ENCODE data around the gene DNAH14.
A peak's percentile ranks its signal among the peaks of the same experiment; 100 is the strongest.
"Not testable (repeated sequence)": the region's sequence is repeated elsewhere in the genome, so short reads cannot be mapped to it uniquely, and the experiment has no call there.

The DNAH14 gene

DNA sequence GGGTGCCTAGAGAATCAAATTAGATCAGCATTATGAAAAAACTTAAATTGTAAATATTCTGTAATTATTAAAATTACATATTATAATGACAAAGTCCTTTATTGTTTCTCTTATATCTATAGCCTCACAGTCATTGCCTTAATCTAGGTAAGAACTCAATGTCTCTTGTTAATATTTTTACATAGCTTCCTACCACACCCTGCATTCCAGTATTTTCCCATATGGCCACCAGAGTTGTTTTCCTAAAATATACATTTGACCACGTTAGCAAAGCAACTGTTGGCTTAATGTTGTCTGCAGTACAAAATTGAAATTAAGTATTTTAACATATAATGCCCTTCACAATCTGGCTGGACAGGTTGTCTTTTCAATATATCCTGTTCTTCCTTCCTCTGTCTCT lies 230.3 kb downstream of the DNAH14 start:
- no peak for DNase-seq

DNA sequence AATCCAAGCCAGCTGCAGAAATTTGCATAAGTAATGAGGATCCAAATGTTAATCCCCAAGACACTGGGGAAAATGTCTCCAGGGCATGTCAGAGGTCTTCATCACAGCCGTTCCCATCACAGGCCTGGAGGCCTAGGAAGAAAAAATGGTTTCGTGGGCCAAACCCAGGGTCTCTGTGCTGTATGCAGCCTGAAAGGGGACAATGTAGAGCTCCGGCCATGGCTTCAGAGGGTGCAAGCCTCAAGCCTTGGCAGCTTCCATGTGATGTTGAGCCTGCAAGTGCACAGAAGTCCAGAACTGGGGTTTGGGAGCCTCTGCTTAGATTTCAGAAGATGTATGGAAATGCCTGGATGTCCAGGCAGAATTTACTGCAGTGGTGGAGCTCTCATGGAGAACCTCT lies 247.9 kb downstream of the DNAH14 start:
- DNase-seq: not testable (repeated sequence)

DNA sequence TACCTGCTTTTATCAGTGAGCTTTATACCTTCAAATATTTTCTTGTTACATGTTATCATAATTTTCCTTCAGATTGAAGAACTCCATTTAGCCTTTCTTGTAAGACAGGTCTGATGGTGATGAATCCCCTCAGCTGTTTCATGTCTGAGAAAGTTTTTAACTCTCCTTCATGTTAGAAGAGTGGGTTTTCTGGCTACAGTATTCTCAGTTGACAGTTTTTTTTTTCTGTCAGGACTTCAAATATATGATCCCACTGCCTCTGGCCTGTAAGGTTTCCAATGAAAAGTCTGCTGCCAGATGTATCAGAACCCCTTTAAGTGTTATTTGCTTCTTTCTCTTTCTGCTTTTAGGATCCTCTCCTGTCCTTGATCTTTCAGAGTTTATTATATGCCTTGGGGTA lies 250.2 kb downstream of the DNAH14 start:
- no peak for DNase-seq

DNA sequence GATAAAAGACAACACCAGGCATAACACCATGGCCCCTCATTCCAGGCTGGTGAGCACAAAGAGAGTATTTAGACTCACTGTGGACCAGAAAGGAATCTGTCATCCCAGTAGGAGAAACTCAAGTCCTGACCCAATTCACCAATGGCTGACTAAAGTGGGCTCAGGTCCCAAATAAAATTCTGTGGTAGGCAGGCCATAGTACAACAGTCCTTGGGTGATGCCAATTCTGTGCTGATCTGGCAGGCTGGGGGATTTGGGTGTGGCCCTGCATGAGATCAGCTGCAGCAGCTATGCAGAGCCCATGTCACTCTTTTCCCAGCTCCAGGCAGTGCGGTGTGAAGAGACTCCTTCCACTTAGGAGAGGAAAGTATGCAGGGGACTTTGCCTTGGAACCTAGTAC lies 253.2 kb downstream of the DNAH14 start:
- no peak for DNase-seq

DNA sequence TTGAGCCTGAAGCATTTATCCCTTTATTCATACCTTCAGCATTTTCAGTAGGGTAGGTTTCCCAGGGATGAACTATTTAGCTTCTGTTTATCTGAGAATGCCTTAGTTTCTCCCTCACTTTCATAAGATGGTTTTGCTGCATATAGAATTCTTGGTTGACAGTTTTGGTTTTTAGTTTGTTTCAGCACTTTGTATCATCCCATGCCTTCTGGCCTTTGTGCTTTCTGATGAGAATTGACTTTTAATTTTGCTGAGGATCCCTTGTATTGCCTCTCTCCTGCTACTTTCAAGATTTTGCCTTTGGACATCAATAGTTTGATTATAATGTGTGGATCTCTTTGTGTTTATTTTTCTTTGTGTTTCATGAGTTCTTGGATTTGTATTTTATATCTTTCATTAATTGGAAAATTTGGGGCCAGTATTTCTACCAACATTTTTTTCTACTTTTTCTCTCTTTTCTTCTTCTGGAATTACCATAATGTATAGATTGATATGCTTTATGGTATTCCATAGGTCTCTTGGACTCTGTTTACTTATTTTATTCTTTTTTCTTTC lies 261.8 kb downstream of the DNAH14 start:
- DNase-seq: no peak

DNA sequence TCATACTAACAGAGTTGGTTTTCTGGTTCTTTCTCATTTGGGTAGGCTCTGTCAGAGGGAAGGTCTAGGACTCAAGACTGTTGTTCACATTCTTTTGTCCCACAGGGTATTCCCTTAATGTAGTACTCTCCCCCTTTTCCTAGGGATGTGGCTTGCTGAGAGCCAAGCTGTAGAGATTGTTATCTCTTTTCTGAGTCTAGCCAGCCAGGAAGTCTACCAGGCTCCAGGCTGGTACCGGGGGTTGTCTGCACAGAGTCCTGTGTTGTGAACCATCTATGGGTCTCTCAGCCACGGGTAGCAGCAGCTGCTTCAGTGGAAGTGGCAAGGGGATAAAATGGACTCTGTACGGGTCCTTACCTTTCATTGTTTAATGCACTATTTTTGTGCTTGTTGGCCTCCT lies 272.0 kb downstream of the DNAH14 start:
- DNase-seq: no peak

DNA sequence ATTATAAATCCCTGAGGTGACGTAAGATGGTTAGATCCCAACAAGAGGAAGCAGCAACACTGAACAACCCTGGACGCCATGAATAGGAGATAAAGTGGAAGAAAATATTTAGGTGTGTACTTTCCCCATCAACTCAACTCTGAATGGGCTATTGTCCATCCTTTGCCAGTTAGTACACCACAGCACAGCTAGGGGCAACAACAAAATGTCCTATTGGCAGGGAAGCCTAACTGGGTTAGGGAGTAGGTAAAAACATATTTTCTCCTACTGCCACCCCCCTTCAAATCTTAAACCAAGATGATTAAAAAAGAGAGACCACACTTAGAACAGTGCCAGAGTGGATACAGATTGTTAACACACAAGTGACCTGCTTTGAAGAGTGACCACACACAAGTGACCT lies 278.3 kb downstream of the DNAH14 start:
- no peak for DNase-seq

DNA sequence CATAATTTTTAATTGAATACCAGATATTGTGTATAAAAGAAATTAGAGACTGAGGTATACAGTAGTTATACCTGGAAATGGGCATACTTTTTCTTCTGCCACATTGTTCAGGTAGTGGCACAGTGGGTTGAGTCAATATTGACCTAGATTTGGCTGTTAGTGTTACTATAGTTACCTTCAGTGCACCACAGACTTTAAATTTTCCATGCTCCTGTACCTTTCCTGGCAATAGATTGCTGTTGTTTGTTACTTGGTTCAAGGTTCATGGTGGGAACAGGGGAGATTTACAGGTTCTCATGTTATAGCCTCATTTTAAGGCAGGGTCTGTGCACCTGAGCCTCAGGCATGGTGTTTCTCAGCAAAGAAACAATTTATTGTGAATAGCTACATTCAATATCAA lies 279.7 kb downstream of the DNAH14 start:
- no peak for DNase-seq

DNA sequence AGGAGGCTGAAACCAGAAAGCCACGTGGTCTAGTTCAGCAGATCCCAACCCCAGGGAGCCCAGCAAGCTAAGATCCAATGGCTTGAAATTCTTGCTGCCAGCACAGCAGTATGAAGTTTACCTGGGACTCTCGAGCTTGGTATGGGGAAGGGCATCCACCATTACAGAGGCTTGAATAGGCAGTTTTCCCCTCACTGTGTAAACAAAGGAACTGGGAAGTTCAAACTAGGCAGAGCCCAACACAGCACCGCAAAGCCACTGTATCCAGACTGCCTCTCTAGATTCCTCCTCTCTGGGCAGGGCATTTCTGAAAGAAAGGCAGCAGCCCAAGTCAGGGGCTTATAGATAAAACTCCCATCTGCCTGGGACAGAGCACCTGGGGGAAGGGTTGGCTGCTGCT lies 280.7 kb downstream of the DNAH14 start:
- DNase-seq: not testable (repeated sequence)

DNA sequence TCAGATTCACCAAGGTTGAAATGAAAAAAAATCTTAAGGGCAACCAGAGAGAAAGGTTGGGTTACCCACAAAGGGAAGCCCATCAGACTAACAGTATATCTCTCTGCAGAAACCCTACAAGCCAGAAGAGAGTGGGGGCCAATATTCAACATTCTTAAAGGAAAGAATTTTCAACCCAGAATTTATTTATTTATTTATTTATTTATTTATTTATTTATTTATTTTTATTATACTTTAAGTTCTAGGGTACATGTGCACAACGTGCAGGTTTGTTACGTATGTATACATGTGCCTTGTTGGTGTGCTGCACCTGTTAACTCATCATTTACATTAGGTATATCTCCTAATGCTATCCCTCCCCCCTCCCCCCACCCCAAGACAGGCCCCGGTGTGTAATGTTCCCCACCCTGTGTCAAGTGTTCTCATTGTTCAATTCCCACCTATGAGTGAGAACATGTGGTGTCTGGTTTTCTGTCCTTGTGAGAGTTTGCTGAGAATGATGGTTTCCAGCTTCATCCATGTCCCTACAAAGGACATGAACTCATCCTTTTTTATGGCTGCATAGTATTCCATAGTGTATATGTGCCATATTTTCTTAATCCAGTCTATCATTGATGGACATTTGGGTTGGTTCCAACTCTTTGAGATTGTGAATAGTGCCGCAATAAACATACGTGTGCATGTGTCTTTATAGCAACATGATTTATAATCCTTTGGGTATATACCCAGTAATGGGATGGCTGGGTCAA lies 282.4 kb downstream of the DNAH14 start:
- DNase-seq: not testable (repeated sequence)

DNA sequence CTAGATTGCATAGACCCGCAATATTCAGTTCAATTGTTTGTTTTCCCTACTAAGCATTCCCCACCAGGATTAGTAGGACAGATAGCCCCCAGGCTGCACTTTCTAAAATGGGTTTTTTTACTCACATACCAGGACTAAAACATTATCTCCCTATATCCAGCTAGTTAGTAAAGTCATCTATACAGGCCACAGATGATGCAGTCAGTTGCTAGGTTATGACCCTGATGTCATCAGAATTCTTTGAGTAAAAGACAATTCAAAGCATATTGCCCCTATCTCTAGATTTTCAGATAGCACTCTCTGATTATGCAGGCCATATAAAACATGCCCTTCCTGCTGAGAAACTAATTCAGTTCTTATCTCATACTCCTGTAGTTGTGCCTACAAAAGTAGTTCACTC lies 294.8 kb downstream of the DNAH14 start:
- no peak for DNase-seq

DNA sequence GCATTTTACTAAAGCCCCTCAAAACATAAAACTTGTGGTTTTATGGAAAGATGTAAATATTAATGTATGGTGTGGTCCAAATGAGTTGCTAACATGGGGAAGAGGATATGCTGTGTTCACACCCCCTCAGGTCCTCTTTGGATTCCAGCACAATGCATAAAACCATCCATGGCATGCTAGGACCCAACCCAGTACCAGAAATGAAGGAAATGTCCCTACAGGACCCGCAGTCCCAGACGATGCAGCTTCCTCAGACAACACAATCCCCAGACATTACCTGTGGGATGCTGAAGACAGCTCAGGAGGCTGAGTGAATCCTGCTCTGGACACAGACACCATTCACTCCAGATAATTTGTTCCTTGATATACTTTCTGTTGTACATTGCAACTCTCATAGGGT lies 296.2 kb downstream of the DNAH14 start:
- DNase-seq: no peak

DNA sequence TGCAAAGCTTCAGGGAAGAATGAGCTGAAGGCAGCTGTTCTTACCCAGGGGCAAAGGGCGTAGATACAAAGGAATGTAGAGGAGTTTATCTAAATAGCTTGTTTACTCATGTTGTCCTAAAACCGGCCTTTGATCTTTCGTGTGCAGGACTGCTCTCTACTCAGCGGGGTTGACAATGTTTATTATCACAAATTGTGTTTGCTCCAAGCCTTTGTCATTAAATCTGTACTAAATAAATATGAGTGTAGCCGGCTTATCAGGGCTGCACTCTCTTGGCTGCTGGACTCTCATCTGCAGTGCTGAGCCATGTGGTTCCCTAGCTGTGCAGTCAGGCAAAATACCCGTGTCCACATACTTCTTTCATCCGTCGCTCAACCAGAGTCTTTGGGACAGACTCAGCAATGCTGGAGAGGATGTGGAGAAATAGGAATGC lies 299.4 kb downstream of the DNAH14 start:
- no peak for DNase-seq

DNA sequence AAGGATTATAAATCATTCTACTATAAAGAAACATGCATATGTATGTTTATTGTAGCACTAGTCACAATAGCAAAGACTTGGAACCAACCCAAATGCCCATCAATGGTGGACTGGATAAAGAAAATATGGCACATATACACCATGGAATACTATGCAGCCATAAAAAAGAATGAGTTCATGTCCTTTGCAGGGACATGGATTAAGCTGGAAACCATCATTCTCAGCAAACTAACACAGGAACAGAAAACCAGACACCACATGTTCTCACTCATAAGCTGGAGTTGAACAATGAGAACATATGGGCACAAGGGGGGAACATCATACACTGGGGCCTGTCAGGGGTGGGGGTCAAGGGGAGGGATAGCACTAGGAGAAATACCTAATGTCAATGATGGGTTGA lies 300.0 kb downstream of the DNAH14 start:
- DNase-seq: not testable (repeated sequence)

DNA sequence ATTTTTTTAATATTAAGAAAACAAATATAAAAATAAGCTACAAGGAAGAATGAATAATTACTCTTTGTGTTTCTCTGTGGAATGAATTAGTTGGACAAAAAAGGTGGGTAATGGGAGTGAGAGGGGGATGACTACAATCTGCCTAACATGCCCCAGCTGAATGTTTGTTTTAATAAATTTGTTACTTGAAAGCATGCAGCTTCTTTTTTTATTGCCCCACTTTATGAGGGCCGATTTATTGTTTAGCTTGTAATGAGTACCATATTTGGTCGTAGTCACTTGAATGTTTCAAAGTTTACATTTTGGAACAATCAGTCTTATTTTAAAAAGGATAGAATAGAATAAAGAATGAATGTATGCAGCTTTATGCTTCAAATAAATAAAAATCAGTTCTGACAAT lies 301.0 kb downstream of the DNAH14 start:
- DNase-seq: no peak

DNA sequence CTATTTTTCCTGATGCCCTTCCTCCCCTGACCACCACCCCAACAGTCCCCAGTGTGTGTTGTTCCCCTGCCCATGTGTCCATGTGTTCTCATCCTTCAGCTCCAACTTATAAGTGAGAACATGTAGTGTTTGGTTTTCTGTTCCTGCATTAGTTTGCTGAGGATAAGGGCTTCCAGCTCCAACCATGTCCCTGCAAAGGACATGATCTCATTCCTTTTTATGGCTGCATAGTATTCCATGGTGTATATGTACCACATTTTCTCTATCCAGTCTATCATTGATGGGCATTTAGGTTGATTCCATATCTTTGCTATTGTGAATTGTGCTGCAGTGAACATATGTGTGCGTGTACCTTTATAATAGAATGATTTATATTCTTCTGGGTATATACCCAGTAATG lies 303.5 kb downstream of the DNAH14 start:
- not testable (repeated sequence) for DNase-seq

DNA sequence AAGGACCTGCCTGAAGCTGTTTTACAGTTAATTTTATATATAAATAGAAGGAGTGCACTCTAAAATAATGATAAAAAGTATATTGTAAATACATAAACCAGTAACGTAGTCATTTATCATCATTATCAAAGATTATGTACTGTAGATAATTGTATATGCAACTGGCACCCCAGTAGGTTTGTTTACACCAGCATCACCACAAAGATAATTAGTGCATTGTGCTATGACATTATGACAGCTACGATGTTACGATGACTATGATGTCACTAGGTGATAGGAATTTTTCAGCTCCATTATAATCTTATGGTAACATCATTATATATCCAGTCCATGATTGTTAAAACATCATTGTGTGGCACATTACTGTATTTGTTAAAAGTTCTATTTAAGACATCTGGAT lies 313.1 kb downstream of the DNAH14 start:
- peak; percentile 34 for DNase-seq

DNA sequence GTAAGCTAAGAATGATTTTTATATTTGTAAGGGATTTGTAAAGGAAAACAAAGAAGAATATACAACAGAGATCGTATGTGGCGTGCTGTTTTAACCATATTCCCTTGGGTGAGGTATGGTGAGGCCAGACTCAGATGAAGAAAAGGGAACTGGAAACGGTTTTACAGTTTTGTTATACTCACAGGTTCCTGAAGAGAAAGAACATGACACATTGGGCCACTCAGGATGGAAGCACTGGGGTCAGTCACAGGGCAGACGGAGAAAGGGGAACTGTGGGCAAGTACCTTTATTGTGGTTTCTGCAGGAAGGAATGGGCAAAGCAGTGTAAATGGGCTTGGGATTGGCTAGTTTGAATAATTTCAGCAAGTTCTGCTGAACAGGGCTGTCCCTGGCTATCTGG lies 321.0 kb downstream of the DNAH14 start:
- DNase-seq: no peak

DNA sequence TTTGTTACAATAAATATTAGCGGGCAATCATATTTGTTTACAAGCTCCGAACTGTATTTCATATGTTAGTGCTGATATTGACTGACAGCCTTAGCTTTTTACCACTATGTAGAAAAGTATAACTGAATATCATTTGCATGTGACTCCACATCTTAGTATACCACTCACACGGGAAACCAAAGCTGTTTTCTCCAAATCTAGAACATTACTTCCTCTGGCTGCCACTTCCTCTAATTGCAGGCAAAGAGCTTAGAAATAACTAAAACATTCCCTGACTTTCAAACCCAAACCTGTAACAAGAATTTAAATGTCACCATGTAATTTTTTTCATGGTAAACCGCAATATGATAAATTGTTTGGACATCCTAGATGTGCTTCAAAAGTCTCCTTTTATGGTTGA lies 323.7 kb downstream of the DNAH14 start:
- no peak for DNase-seq

DNA sequence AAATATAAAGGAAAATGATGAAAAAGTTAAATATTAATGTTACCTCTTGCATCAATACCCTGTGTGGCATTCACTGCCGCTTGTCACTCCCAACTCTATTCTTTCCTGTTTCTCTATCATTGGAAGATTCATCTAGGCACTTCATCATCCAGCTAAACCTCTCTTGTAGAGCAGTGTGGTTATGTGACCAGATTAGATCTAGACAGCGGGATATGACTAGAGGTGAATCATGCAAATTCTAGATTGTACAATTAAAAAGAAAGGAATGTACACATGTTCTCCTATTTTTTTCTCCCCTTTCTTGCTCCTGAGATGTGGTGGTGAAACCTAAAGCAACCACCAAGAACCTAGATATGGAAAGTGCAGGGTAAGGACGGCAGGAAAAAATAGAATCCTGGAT lies 324.3 kb downstream of the DNAH14 start:
- DNase-seq: no peak

DNA sequence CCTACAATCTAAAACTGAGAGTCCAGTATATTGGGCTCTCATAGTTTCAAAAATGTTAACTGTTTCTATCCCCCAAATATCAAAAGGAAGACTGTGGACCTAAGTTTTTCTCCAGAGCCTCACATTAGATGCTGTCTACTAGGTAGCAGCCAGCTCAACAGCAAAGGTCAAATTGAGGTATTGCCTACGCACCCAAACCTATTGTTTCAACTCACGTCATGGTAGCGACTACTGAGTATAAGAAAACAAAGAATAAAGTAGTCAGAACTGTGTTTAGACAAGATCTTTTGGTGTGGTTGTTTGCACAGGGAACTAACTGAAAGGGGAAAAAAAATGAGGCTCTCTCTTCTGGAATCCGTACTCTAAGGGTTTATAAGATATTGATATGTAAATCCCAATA lies 325.2 kb downstream of the DNAH14 start:
- DNase-seq: no peak

DNA sequence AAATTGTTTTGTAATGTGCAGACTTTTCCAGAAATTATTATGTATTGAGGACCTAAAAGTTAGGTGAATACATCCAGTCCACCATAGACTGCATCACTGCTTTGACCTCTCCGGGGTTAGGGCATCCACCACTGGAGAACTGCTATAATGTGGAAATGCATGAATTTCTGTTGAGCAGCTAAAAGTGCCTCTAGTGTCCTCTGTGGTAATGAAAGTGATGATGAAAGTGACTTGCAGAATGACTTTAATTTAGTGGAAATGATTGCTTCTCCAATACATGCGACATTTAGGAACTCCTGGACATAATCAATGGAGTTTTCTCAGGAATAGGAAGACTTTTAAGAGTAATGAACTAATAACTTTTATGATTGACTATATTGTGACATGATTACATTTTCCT lies 327.6 kb downstream of the DNAH14 start:
- DNase-seq: no peak

DNA sequence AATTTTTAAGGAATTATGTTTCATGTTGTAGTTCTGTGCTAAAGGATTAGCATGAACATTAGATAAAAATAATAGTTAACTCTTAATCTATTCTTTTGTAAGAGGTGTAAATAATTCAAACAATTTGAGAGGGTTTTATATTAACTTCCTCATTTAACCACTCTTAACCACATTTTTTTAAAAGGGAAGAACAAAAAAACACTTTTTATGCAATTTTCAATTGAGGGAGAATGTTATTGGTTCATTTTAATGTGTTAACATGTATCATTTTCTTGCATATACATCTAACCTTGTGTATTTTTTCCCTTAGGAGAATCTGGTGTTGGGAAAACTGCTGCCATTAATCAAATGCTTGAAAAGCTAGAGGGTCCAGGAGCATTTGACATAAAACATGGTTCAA lies 329.3 kb downstream of the DNAH14 start:
- DNase-seq: no peak

DNA sequence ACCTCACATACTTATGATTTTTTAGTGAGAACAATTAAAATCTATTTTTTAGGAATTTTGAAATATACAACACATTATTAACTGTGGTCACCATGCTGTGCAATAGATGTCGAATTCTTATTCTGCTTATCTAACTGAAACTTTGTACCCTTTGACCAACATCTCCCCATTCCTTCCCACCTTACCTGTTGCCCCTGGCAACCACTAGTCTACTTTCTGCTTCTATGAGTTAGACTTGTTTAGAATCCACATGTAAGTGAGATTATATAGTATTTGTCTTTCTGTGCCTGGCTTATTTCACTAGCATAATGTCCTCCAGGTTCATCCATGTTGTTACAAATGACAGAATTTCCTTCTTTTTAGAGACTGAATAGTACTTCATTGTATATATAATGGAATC lies 330.1 kb downstream of the DNAH14 start:
- DNase-seq: no peak

DNA sequence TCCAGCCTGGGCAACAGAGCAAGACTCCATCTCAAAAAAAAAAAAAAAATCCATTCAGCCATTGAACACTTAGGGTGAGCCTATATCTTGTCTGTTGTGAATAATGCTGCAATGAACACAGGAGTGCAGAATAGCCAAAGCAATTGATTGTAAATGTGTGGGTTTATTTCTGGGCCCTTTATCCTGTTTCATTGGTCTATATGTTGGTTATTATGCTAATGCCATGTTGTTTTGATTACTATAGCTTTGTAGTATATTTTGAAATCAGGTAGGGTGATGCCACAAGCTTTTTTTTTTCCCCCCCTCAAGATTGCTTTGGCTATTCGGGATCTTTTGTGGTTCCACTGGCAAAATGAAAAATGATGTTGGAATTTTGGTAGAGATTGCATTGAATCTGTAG lies 330.8 kb downstream of the DNAH14 start:
- no peak for DNase-seq

Data from NCI-H69 (cell line).